Globus pallidus (tissue), 1 donor: Measurements from ENCODE around the gene NTM.
"Not testable (repeated sequence)": the region's sequence is repeated elsewhere in the genome, so short reads cannot be mapped to it uniquely, and the experiment has no call there.

Experiments
- DNase-seq: peaks from one replicate; pipeline ENCODE4 v3.0.0-alpha.2; 2015; ENCODE audit warnings: low spot score

The NTM gene

DNA sequence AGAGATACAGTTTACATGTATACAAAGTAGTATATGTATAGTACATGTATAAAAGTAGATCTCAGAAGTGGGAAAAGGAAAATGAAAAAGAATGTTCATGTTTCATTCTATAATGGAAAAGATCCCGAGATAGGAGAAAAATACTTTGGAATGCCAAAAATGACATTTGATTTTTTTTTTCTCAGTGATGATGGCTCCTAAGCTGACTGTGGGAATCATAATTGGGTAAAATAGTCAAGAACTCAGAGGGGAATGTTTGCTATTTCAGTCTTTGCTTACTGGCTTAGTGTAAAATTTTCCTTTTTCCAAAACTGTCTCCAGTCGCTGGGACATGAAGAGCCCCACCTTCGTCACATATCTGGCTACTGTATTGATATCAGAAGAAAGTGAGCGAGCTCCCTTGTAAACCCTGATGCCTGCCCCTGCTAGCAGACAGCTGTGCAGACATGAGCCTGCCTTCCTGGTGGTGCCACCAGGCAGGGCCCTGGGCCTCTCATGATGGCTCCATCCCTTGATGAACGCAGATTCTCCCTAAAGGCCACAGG, 944.6 kb downstream of the NTM start:
- DNase-seq, result no peak

DNA sequence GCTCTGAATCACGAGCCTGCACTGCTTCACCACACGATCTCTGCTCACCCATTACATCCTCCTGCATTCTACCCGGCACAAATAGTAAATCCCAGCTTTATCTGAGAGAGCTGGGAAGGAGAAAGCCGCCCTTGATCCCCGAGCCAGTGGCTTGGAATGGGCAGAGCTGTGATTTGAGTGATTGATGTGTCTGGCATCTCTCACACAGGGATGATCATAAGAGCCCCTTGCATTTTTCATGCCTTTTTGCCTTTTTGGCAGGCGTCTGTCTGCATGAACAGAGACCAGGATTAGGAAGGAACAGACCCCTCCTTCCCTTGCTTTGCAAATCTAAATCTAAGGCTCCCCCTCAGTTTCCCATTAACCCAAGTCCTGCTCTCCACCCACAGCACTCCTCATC, 945.3 kb downstream of the NTM start:
- no peak for DNase-seq

DNA sequence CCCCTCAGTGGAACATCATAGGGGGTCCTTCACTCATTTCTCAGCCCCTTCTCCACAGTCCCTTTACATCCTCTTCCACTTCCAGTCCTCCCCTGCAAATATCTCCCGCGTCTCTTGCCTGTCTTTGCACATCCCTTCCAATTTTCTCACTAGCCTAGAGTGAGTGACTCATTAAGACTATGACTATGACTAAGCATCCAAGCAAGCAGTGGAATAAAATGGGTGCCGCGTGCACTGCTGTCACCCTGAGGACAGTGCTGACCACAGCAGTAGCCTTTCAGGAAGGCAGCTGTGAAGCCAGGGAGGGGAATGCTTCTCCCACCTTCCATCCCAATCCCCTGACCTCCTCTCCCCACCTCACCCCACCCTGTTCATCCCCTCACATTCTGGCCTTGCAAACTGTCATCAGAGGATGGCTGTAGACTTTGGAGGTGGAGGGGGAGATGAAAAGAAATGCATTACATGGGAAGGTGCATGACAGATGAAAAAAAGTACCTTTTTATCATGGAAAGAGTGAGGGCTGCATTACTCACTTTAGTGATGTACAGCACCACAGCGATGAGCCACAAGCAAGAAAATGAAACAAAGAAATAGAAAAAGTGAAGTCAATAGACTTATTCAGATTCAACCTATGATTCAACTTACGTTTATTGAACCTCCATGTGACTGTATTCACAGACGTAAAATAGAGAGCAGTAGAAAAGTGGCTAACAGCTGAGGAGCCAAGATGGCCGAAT, 948.2 kb downstream of the NTM start:
- no peak for DNase-seq

DNA sequence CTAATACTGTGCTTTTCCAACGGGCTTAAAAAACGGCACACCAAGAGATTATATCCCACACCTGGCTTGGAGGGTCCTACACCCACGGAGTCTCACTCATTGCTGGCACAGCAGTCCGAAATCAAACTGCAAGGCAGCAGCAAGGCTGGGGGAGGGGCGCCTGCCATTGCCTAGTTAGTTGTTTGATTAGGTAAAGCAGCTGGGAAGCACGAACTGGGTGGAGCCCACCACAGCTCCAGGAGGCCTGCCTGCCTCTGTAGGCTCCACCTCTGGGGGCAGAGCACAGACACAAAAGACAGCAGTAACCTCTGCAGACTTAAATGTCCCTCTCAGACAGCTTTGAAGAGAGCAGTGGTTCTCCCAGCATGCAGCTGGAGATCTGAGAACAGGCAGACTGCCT, 949.0 kb downstream of the NTM start:
- not testable (repeated sequence) for DNase-seq

DNA sequence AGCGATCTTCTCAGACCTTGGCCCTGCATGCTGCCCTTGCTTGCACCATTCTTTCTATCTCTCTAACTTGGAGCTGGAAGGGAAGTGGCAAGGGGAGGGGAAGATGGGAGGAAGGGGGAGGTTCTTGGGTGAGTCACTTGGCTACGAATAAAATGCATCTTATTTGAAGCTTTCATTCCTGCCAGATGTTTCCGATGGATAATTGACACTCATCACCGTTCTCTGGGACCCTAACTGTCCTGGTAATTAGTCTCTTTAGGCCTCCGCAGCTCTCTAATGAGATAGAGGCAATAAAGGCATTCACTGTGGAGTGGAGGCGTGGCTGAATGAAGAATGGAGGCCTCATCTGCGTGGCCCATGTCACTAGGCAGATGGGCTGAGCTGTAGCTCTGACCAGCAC, 960.1 kb downstream of the NTM start:
- no peak for DNase-seq

DNA sequence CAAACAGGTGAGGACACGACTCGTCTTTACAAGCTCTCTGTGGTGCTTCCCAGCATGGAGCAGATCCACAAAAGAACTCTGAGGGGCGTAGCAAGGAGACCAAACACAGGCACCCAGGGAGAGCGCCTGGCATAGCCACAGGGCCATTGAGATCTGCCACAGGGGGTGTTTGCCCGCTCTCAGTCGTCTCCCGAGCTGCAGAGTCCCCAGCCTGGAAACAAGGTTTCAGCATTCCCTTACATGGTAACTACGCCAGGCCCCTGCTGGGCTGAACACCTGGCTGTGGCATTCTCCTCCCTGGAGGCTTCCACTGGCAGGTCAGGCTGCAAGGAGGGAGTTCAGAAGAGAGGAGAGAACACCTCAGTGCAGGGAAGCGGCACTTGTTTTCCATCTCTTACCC, 962.1 kb downstream of the NTM start:
- DNase-seq, result no peak

DNA sequence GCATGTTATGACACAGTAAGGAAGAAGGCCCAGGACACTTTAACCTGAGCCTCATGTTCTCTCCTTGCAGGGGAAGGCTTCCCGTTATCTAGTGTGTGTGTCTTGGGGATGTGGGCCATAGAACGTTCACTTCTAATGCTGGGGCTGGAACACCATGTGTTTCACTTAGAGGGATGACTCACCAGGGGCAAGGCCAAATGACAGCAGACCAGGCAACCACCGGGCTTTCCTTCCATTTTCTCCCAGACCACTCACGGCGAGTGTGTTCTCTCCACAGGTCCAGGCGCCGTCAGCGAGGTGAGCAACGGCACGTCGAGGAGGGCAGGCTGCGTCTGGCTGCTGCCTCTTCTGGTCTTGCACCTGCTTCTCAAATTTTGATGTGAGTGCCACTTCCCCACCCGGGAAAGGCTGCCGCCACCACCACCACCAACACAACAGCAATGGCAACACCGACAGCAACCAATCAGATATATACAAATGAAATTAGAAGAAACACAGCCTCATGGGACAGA, 964.4 kb downstream of the NTM start:
- no peak for DNase-seq

DNA sequence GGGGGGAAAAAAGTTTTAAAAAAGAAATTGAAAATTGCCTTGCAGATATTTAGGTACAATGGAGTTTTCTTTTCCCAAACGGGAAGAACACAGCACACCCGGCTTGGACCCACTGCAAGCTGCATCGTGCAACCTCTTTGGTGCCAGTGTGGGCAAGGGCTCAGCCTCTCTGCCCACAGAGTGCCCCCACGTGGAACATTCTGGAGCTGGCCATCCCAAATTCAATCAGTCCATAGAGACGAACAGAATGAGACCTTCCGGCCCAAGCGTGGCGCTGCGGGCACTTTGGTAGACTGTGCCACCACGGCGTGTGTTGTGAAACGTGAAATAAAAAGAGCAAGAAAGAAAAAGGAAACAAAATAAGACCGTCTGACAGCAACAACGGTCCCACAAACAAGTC, 964.9 kb downstream of the NTM start:
- DNase-seq, result no peak

DNA sequence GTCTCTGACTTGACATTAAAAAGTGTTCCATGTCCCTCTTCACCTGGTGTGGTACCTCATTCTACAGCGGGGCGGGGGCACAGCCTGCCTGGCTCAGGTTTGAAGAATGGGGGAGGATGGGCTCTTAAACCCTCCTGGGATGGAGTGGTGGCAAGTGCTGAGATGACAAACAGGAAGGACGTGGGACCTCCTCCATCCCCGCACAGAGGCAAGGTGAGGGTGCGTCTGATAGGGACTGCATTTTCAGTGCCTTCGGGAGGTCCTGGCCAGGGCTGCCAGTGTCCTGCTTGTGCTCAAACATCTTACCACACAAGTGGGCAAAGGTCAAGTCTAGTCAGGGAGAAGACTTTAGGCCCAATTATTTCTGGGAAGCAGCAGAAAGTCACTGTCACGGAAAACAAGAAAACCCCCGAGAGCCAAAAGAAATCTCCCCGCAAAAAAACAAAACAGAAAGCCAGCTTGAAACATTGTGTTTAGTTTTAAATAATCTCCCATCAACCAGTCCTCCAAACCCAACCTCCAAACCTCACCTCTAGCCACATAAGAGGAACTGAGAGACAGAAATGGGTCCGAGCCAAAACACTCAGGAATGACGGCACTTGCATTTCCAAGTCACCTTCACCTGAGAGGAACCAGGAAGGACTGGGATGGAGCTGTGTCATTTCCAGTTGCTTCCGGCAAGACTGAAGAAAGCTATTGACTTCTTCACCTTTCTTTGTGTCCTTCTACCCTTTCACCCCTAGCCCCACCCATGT, 966.5 kb downstream of the NTM start:
- no peak for DNase-seq

DNA sequence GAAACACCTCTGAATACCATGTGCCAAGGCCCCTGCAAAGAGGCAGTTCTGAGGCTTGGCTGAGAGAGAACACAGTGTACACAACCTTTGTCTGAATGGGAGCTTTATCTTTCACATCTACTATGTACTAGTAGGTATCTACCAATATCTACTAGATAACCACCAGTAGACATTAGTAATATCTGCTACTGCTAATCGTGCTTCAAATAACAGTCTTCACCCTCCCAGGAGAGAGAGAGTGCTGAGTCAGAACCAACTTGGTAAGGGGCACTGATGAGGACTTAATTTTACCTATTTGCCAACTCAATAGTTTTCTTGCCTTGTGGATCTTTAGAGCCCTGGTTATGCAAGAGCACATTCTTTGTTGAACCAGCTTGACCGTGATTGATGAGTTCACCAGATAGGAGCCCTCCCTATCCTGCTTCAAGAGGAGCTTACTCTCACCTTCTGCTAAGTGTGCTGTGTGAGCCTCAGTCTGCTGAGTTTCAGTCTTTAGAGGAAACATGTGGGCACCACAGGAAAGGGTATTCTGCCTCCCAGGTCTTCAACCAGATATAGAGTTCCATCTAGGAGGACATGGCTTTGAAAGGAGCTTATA, 967.5 kb downstream of the NTM start:
- DNase-seq, result no peak

DNA sequence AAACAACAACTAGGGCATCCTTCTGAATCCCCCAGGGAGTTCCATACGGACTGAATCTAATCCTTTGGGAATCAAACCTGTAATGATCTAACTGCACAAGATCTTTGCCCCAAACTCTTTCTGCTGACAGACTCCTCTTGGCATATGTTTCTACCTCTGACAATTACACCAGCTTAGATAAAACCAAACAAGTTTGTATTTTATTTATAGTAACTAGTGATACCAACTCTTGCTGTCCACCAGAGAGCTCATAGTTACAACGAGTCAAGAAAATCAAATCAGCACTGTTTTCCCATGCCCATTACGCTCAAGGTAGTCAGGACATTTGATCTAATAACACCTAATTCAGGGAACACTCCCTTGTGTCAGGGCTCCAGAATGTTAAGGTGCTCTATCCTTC, 972.0 kb downstream of the NTM start:
- DNase-seq, result no peak

DNA sequence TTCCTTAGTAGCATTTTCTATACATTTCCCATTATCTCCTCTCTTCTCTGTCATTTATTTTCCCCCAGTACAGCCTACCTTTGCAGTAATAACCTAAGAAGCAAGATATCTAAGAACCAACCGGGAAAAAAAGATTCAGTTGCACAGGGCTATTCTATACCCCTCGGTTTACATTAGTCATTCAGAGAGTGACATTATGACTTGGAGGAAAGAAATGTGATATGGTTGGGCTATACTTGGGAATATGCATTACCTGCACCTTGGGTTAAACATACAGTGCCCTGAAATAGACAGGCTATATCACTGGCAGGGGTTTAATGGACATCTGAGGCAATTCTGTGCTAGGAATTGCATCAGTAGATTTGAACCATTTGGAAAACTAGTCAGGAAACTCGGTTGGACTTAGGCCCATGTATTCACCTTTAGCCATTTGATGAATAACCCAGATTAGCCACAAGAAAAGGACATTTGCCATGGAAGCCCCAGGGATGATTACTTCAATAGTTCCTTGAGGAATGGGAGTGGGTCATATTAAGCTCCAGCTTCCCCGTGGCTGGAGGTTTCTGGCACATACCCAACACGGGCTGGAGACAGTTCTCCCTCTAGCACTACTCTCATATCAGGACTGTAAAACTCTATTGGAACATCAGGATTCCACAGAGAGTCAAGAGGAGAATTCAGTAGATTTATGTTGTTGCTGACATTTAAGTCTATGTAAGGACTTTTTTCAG, 973.2 kb downstream of the NTM start:
- no peak for DNase-seq

DNA sequence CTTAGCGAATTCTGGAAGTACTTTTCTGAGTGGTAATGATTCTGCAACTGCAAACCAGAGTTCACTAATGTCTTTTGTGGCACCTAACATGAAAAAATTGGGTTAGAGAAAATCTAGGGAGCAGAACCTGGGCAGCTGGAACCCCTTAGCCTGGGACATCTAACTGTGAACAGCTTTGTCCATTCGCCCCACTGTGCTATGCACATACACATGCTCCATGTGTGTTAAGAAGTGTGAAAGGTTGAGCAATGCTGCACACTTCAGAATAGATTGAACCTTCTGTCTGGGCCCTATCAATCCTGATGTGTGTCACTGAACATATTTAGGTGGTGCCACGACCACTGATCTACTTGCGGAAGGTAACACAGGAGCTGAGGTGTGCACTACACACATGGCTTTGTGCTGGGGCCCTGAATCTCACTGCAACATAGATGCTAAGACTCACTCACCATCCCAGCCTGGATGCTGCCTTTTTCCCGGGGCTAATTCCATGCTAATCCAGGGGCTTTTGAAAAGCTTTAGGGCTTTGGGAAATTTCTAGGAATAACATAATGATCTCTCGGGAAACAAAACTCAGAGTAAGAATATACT, 976.2 kb downstream of the NTM start:
- DNase-seq, result no peak

DNA sequence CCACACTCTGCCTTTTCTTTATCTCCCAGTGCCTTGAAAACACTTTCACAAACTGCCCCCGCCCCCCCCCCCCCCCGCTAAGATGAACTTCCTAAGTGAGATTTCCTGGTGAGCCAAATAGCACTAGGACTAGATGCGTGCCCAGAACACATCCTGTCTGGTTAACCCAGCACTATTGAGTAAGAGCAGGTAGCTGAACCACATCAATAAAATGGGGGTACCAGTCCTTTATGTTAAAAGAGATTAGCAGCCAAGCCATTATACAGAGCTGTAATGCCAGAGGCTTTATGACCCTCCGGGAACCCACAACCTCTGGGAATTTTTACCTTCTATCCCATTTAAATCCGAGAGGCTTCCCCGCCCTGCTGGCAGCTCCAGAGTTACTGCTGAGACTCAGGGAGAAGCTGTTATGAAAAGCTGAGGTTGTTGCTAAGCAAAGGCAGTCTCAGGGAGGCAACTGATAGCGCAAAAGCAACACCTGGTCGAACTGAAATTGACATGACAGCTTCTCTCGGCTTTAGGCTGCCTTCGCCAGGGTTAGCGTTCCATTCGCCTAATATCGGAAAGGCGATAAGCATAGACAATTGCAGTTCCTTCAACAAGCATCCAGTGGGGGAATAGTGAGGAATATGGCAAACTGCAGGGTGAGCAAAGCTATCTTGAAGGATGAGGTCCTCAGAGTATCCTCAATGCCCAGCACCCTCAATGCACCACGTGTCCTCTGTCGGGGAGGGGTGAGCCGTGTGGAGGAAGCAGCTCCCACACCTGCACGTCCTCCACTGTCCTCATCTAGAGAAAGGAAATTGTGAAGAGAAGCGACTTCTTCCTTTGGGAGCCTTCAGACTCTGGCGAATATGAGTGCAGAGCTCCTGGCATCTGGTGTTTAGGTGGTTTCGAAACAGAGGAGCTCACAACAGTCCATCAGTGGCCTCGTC, 977.0 kb downstream of the NTM start:
- DNase-seq, result no peak

DNA sequence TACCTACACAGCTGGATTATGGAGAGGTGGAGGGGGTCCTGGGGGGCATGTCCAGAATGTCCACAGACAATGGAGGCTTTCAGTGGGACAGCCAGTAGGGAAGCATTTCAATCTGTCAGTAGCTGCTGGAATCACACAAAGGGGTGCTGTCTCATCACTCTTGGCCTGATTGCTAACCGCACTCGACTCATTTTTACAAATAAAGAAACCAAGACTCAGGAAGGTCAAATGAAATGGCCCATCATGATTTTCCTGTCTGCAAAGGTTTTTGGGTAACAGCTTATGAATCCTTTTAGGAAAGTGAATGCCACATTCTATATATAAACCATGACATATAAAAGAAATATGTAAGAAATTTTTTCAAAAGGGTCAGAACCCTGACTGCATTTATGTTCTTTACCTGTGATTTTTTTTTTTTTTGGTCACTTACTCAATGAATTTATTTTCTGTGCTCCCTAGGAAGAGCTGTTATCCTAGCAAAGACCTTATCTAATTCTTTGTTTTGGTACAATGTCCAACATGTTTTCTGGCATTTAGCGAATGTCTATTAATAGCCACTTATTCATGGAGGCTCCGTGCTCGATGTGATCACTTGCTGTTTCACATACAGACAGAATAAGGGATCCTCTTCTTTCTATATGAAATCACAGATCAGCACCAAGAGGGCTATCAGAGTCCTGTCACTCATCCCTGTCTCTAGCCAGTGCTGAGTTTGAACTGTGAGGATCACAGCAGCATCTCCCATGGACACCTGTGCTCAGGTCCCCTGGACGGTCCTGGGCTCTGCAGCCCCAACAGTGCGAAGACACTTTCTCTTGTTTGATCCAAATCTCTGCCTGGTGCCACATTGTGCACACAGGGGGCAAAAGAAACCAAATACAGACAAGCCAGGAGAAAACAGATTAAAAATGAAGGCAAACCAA, 979.7 kb downstream of the NTM start:
- peak; percentile 9 for DNase-seq

DNA sequence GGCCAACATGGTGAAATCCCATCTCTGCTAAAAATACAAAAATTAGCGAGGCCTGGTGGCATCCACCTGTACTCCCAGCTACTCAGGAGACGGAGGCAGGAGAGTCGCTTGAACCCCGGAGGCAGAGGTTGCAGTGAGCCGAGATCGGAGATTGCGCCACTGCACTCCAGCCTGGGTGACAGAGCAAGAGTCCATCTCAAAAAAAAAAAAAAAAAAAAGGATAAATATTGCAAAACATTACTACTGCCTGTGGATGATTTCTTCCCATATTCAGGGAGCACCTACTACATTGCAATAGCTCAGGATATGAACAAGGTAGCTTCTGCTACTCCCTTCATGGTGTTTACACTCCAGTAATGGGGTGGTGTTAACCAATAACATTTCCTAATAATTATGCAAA, 980.6 kb downstream of the NTM start:
- no peak for DNase-seq

DNA sequence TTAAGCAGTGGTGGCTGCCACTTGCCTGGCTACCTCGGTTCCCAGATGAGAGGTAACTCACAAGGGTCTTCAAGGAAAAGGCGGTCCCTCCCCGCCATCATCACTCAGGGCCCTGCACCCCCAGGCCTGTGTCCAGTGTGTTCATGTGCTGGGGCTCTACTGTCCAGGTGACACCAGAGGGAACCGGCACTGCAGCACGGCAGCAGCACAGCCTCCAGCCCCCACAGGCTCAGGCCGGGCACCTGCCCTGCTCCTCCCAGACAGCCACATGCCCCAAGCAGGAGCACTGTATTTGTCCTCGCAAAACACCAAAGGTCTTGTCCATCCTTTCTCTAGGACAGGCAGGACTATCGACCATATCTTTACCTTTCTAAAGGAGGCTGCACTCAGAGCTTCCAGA, 982.1 kb downstream of the NTM start:
- DNase-seq, result no peak

DNA sequence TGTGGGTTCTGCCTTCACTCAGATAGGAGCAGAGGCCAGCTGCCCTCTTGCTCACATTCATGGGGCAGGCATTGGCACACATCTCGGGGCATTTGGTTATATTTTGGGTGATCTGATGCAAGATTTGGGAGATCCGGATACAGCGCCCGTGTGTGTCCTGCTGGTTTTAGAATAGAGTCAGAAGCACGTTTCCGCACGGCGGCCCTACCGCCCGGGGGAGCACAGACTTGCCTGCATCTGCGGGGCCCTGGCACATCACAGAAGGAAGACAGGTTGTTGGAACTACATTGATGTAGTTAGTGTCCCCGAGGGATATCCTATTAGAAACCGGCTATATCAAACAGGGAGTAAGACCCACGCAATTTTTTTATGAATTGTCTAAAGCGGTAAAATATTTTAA, 982.8 kb downstream of the NTM start:
- no peak for DNase-seq

DNA sequence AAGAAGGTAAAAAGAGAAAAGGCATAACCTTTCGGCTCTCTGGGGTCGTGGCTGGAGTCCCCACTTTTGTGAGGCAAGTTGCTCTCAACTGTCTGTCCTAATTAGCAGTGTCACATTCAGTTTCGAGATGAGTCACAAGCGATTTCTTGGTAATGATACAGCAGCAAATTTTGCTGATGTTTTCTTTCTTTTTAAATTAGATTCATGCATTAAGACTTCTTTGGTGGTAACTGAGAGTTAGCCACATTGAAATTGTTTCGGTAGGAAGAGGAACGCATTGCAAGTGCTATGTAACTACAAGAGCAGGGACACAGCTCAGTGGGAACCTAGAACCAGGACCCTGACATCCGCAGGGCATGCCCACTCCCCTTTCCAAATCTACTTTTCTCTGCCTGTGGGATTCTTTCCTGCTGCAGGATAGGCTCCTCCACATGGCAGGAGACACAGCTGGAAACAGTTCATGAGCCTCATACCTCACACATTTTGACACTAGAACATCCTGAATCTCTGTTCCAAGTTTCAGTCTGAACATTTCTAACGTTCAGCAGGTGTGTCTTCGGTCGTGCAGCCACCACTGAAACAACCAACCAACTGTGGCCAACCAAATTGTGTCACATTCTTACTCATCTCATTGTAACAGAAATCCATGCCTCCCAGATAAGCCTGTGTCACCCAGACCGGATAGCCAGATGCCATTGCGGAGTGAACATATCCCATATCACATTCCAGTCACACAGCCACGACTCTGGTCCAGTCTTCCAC, 987.6 kb downstream of the NTM start:
- DNase-seq, result no peak
